Cerebellar nuclear complex (tissue), 1 donor: ENCODE measurements around the gene NACC2.
"Not testable (repeated sequence)": the region's sequence is repeated elsewhere in the genome, so short reads cannot be mapped to it uniquely, and the experiment has no call there.

Experiments used
- DNase-seq, 2 experiments: peaks; one replicate each; lab custom pipeline; 2025; lab: John Stamatoyannopoulos, UW

Gene NACC2

GRCh38 chr9:136110082-136111061 lies 15.3 kb upstream of the NACC2 start:
- no peak for DNase-seq

GRCh38 chr9:136109351-136110081 lies 14.4 kb upstream of the NACC2 start:
- DNase-seq: no peak

- no peak for DNase-seq
These were observed 13.7 kb upstream of the NACC2 start for GRCh38 chr9:136108648-136109266.

GRCh38 chr9:136107953-136108647 lies 13.0 kb upstream of the NACC2 start:
- DNase-seq: no peak

- no peak for DNase-seq
These were observed 12.3 kb upstream of the NACC2 start for GRCh38 chr9:136107155-136107952.

GRCh38 chr9:136105398-136106135 lies 10.5 kb upstream of the NACC2 start:
- DNase-seq: no peak

- DNase-seq: no peak
These were observed 9.8 kb upstream of the NACC2 start for GRCh38 chr9:136104916-136105315.

GRCh38 chr9:136104488-136104800 lies 9.4 kb upstream of the NACC2 start:
- DNase-seq: no peak

- no peak for DNase-seq
These were observed 8.8 kb upstream of the NACC2 start for GRCh38 chr9:136103651-136104487.

GRCh38 chr9:136101615-136102074 lies 6.6 kb upstream of the NACC2 start:
- not testable (repeated sequence) for DNase-seq

GRCh38 chr9:136100700-136101614 lies 5.9 kb upstream of the NACC2 start:
- DNase-seq: no peak

- no peak for DNase-seq
These were observed 4.5 kb upstream of the NACC2 start for GRCh38 chr9:136099542-136099941.

GRCh38 chr9:136098844-136099243 lies 3.8 kb upstream of the NACC2 start:
- DNase-seq: no peak

- DNase-seq: no peak
These were observed 3.1 kb upstream of the NACC2 start for GRCh38 chr9:136098210-136098609.

- no peak for DNase-seq
These were observed 1.5 kb upstream of the NACC2 start for GRCh38 chr9:136096505-136097001.

- DNase-seq: no peak
These were observed 851 bp downstream of the NACC2 start for GRCh38 chr9:136093995-136094881.

- DNase-seq: no peak
These were observed 1.6 kb downstream of the NACC2 start for GRCh38 chr9:136093346-136093986.
